DND-41 (cell line): ENCODE measurements around the gene ARL5A.

ENCODE experiments used
- ATAC-seq: fragments of 200-7000 bp; cut with Tn5 transposase; 3 replicates; pipeline ENCODE4 v1.9.1; 2021; ENCODE audit warnings: low read depth; ENCODE audit not compliant: insufficient read depth
- DNase-seq: peaks from one replicate; pipeline ENCODE4 v3.0.0-alpha.2; 2020
- H2AFZ ChIP-seq: 2 replicates; pipeline ENCODE4 v1.6.0; 2012; ENCODE audit warnings: low read depth, low read length
- H3K27ac ChIP-seq: 2 replicates; pipeline ENCODE4 v1.5.1; 2012; ENCODE audit warnings: low read length, inconsistent platforms
- H3K27me3 ChIP-seq: fragments of 200-600 bp; sonication (generic); 2 replicates; pipeline ENCODE4 v1.6.0; 2012; ENCODE audit warnings: low read length, mild to moderate bottlenecking, inconsistent platforms; ENCODE audit not compliant: insufficient read depth, poor library complexity
- H3K36me3 ChIP-seq: 2 replicates; pipeline ENCODE4 v1.5.1; 2012; ENCODE audit warnings: low read length, inconsistent platforms; ENCODE audit not compliant: insufficient read depth
- H3K4me1 ChIP-seq: 2 replicates; pipeline ENCODE4 v1.5.1; 2012; ENCODE audit warnings: mild to moderate bottlenecking, low read length; ENCODE audit not compliant: insufficient read depth
- H3K4me2 ChIP-seq: 2 replicates; pipeline ENCODE4 v1.6.0; 2012; ENCODE audit warnings: mild to moderate bottlenecking, moderate library complexity, low read length, inconsistent platforms; ENCODE audit not compliant: insufficient read depth
- H3K4me3 ChIP-seq, 2 experiments: fragments of 200-600 bp in 1 of 2; shearing (Covaris generic) in 1 of 2; 2 replicates each; pipeline ENCODE4 v1.5.1; 2012 to 2016; ENCODE audit warnings: inconsistent platforms in 2 of 2, low read length in 2 of 2, mild to moderate bottlenecking in 2 of 2, low read depth in 1 of 2, moderate library complexity in 1 of 2
- H3K79me2 ChIP-seq: 2 replicates; pipeline ENCODE4 v1.6.0; 2012; ENCODE audit warnings: low read length, inconsistent platforms; ENCODE audit not compliant: insufficient read depth
- H3K9ac ChIP-seq: 2 replicates; pipeline ENCODE4 v1.6.0; 2012; ENCODE audit warnings: low read depth, mild to moderate bottlenecking, inconsistent platforms, low read length, moderate library complexity
- H3K9me3 ChIP-seq: 2 replicates; pipeline ENCODE4 v1.5.1; 2012; ENCODE audit warnings: low read length, moderate library complexity, mild to moderate bottlenecking, inconsistent platforms; ENCODE audit not compliant: insufficient read depth, severe bottlenecking
- H4K20me1 ChIP-seq: 2 replicates; pipeline ENCODE4 v1.6.0; 2012; ENCODE audit warnings: low read length; ENCODE audit not compliant: insufficient read depth
- EZH2 ChIP-seq: IDR thresholded peaks from 3 replicates; pipeline ENCODE4 v1.6.1; 2012; ENCODE audit warnings: borderline replicate concordance, low read depth, mild to moderate bottlenecking, moderate library complexity, low read length, inconsistent platforms; ENCODE audit not compliant: severe bottlenecking
- TF ChIP-seq, protein P1 (sequence below): IDR thresholded peaks from 2 replicates; pipeline ENCODE4 v1.5.1; 2012; ENCODE audit warnings: borderline replicate concordance, low read length, moderate library complexity, mild to moderate bottlenecking; ENCODE audit not compliant: poor library complexity, severe bottlenecking; ENCODE audit errors: extremely low read depth

Gene ARL5A

DNA sequence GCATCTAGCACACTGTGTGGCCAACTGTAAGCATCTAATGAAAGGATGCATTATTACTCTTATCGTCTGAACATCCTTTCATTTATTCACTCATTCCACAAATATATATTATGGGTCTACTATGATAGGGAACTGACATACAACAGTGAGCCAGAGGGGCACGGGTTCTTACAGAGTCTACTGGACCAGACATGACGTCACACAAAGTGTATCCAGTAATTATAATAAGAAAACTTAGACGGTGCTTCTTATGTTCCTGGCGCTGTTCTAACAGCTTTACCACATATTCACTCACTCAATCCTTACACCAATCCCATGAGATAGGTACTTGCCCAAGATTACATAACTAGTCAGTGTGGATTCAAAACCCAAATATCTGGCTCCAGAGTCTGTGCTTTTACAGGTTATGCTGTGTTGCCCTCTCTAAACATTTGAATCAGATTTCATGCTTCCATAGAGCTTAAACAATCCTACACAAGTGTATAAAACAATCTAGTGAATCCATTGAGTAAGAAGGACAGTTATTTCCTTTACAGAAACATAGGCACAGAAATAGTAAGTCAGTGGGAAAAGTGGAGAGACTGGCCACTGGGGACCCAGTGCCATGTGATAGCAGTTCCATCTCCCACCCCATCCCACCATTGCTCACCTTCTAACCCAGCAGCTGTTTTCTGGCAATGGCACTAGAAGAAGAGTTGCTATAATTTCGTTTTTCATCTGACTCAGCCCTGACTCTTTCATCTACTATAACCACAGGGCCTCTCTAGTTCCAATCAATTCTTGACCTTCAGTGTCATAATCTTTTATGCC is 24.2 kb upstream of the ARL5A start:
- Histone ChIP-seq H3K79me2 (no peaks in the 10 kb centered on the region), H3K27ac (no peak overlapping the region), H3K4me2 (no peak overlapping the region), H3K4me1 (no peaks in the 10 kb centered on the region), H3K4me3 (no peak overlapping the region), H3K9ac (no peak overlapping the region), H3K36me3 (no peaks in the 10 kb centered on the region), H4K20me1 (no peaks in the 10 kb centered on the region), H3K9me3 (no peaks in the 10 kb centered on the region), H3K27me3 (peaks cover 7% of the 10 kb centered on the region), H2AFZ (no peak overlapping the region)
- no peak for DNase-seq
- TF ChIP-seq EZH2, result no peak
- TF ChIP-seq, protein P1, sequence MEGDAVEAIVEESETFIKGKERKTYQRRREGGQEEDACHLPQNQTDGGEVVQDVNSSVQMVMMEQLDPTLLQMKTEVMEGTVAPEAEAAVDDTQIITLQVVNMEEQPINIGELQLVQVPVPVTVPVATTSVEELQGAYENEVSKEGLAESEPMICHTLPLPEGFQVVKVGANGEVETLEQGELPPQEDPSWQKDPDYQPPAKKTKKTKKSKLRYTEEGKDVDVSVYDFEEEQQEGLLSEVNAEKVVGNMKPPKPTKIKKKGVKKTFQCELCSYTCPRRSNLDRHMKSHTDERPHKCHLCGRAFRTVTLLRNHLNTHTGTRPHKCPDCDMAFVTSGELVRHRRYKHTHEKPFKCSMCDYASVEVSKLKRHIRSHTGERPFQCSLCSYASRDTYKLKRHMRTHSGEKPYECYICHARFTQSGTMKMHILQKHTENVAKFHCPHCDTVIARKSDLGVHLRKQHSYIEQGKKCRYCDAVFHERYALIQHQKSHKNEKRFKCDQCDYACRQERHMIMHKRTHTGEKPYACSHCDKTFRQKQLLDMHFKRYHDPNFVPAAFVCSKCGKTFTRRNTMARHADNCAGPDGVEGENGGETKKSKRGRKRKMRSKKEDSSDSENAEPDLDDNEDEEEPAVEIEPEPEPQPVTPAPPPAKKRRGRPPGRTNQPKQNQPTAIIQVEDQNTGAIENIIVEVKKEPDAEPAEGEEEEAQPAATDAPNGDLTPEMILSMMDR, result no peak
- ATAC-seq, result no peak

DNA sequence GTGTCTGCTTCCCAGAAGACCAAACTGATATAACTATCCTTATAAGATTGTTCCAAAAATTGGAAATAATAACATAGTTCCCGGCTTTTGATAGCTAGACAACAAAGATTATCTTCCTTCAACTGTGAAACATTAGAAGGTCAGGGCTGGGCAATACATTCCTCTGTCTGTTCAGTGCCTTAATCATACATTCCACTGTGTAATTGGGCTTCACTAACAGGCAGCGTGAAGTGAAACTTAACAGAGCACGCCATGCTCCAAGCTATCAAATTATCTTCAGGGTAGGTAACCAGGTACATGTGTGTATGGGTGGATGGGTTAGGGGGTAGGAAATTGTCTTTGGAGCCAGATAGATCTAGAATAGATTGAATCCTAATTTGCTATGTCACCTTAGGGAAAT is 23.5 kb upstream of the ARL5A start:
- Histone ChIP-seq H3K27ac (no peak overlapping the region), H3K9me3 (no peaks in the 10 kb centered on the region), H3K9ac (no peak overlapping the region), H2AFZ (no peak overlapping the region), H3K36me3 (no peaks in the 10 kb centered on the region), H3K4me1 (no peaks in the 10 kb centered on the region), H3K79me2 (no peaks in the 10 kb centered on the region), H3K4me3 (no peak overlapping the region), H3K27me3 (peaks cover 7% of the 10 kb centered on the region), H4K20me1 (no peaks in the 10 kb centered on the region), H3K4me2 (no peak overlapping the region)
- no peak for DNase-seq
- no peak for ATAC-seq
- TF ChIP-seq, protein P1, result no peak
- no peak for TF ChIP-seq EZH2

DNA sequence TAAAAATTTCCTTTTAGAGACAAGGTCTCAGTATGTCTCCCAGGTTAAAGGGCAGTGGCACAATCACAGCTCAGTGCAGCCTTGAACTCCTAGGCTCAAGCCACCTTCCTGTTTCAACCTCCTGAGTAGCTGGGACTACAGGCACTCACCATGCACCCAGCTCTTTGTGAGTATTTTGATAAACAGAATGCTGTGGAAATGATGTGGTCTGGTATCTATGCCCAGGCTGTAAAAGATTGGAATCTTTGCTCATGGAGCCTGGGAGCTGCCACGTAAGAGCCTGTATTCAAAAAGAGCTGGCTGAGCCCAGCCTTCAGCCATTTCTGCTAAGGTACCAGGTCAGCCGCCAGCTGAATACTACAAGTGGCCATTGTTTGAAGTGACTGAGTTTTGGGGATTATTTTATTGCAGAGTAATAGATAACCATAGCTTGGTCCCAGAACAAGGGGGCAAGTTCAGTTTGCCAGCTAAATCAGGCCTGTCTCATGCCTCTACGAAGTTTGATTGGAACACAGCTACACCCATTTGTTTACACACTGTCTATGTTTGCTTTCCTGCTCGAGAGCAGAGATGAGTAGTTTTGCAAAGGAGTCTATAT is 21.3 kb upstream of the ARL5A start:
- Histone ChIP-seq H3K79me2 (no peaks in the 10 kb centered on the region), H3K4me1 (no peaks in the 10 kb centered on the region), H3K36me3 (no peaks in the 10 kb centered on the region), H3K27ac (no peak overlapping the region), H3K4me3 (no peak overlapping the region), H4K20me1 (no peaks in the 10 kb centered on the region), H3K4me2 (no peak overlapping the region), H3K9ac (no peak overlapping the region), H3K27me3 (peaks cover 7% of the 10 kb centered on the region), H3K9me3 (no peaks in the 10 kb centered on the region), H2AFZ (no peak overlapping the region)
- ATAC-seq (no peak), DNase-seq (no peak)
- TF ChIP-seq, protein P1, result no peak
- no peak for TF ChIP-seq EZH2
